Upper lobe of left lung (tissue), 4 donors: ENCODE data around the gene AGBL4.

Experiments
- EP300 ChIP-seq, 4 donors: sonication (generic); formaldehyde crosslinking; IDR thresholded peaks; one replicate each; pipeline ENCODE4 v1.5.1; 2017; ENCODE audit warnings: antibody characterized with exemption in 4 of 4, control low read depth in 2 of 4
- TF ChIP-seq, protein P1 (sequence below), 6 experiments: fragments of 450-650 bp in 4 of 6; fragments of 200-600 bp in 2 of 6; sonication (generic) in 2 of 6; IDR thresholded peaks; one replicate each; pipeline ENCODE4 v1.5.1; 2016 to 2019; ENCODE audit warnings: antibody characterized with exemption in 6 of 6

DNA sequence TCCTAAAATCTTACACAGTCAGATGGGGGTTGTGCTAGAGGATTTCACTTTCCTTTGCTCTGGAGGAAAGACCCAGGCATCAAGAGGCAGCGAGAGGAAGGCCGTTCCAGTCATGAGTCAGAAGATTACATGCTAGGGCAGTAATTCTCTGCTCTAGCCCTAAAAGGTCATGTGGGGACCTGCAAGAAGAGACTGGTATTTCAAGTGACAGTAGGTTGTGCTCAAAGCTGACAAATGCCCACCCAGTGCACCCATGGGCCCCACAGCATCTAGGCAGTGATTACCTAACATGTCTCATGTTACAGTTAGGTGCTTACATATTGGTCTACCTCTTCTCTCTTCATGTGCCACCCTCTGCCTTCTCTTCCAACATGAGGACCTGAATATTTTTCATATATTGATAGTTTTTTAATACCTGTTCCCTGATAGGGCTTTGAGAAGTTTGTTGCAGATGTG lies 1147.4 kb downstream of the AGBL4 start:
- TF ChIP-seq, protein P1, sequence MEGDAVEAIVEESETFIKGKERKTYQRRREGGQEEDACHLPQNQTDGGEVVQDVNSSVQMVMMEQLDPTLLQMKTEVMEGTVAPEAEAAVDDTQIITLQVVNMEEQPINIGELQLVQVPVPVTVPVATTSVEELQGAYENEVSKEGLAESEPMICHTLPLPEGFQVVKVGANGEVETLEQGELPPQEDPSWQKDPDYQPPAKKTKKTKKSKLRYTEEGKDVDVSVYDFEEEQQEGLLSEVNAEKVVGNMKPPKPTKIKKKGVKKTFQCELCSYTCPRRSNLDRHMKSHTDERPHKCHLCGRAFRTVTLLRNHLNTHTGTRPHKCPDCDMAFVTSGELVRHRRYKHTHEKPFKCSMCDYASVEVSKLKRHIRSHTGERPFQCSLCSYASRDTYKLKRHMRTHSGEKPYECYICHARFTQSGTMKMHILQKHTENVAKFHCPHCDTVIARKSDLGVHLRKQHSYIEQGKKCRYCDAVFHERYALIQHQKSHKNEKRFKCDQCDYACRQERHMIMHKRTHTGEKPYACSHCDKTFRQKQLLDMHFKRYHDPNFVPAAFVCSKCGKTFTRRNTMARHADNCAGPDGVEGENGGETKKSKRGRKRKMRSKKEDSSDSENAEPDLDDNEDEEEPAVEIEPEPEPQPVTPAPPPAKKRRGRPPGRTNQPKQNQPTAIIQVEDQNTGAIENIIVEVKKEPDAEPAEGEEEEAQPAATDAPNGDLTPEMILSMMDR (IDR thresholded peaks at IDR 0.05) = no peak
- no peak for TF ChIP-seq EP300 (IDR thresholded peaks at IDR 0.05)
